Large intestine (tissue), 1 donor: Measurements from ENCODE around the gene PRR5. TPM values are rescaled to one million over a fixed set of nuclear protein-coding genes. Genes with fewer than 3 reads are reported as not detected.

Experiments
- polyA plus RNA-seq: library from polyadenylated mRNA; unstranded; fragments of 120-200 nt; gene quantifications from one replicate; pipeline ENCODE4 v1.2.1, GENCODE V29; 2013

Gene PRR5
- polyA plus RNA-seq, 1 donor, result 44.5 TPM

Other genes starting within 250 kb of the PRR5 start
- 22.7 TPM for gene RTL6, start 204.0 kb upstream of the PRR5 start, polyA plus RNA-seq
- gene ARHGAP8, start 50.4 kb downstream of the PRR5 start, polyA plus RNA-seq, result 16.2 TPM